ENCODE results near the gene DRGX.

DRGX gene

GRCh38 chr10:49347827-49348226 lies 48.1 kb downstream of the DRGX start:
- H3K27ac ChIP-seq, result no peak overlapping the region
- no peaks in the 10 kb centered on the region for H3K36me3 ChIP-seq

GRCh38 chr10:49347342-49347741 lies 48.5 kb downstream of the DRGX start:
- Histone ChIP-seq H3K27me3 (no peaks in the 10 kb centered on the region), H3K36me3 (no peaks in the 10 kb centered on the region), H4K20me1 (no peaks in the 10 kb centered on the region), H3K27ac (no peak overlapping the region), H3K9ac (no peak overlapping the region), H3K4me2 (no peak overlapping the region), H3K4me3 (no peak overlapping the region), H3K4me1 (0 out of 20 replicates have a peak, but pooled peaks cover 0 to 4% (median 0%) of the 10 kb centered on the region in 10 experiments), H3K9me3 (replicated peaks in 1 of 11) (peaks cover 6 to 14% (median 10%) of the 10 kb centered on the region in 11 experiments; a peak in 17 of 22 replicates)
- no peak for TF ChIP-seq Cebpa-rat (IDR thresholded peaks at IDR 0.05)

More at GRCh38 chr10:49347827-49348226, 48.1 kb downstream of the DRGX start:
- Histone ChIP-seq H3K9ac (no peak overlapping the region), H4K20me1 (no peaks in the 10 kb centered on the region), H3K27me3 (no peaks in the 10 kb centered on the region), H3K4me1 (0 out of 20 replicates have a peak, but pooled peaks cover 0 to 2% (median 0%) of the 10 kb centered on the region in 10 experiments), H3K9me3 (replicated peaks in 1 of 11) (peaks cover 6 to 14% (median 10%) of the 10 kb centered on the region in 11 experiments; a peak in 17 of 22 replicates), H3K4me3 (no peak overlapping the region), H3K4me2 (no peak overlapping the region)
- no peak for TF ChIP-seq Cebpa-rat (IDR thresholded peaks at IDR 0.05)

- Histone ChIP-seq H3K27me3 (no peaks in the 10 kb centered on the region), H3K27ac (no peak overlapping the region), H3K9me3 (replicated peaks in 1 of 11) (peaks cover 0 to 7% (median 3%) of the 10 kb centered on the region in 11 experiments; a peak in 12 of 22 replicates), H3K4me1 (0 out of 20 replicates have a peak, but pooled peaks cover 0 to 4% (median 0%) of the 10 kb centered on the region in 10 experiments), H3K4me3 (no peak overlapping the region), H4K20me1 (no peaks in the 10 kb centered on the region), H3K9ac (no peak overlapping the region), H3K36me3 (no peaks in the 10 kb centered on the region), H3K4me2 (no peak overlapping the region)
- TF ChIP-seq Cebpa-rat (IDR thresholded peaks at IDR 0.05), result no peak
Observed at GRCh38 chr10:49344840-49345239, 51.0 kb downstream of the DRGX start.

- H3K4me3 ChIP-seq, result no peak overlapping the region
- no peak overlapping the region for H3K27ac ChIP-seq
- TF ChIP-seq Cebpa-rat (IDR thresholded peaks at IDR 0.05), result no peak
- H3K27me3 ChIP-seq, result no peaks in the 10 kb centered on the region
- H3K9ac ChIP-seq, result no peak overlapping the region
- no peaks in the 10 kb centered on the region for H3K36me3 ChIP-seq
- H3K4me1 ChIP-seq, result peaks cover 0 to 11% (median 7%) of the 10 kb centered on the region in 10 experiments; a peak in 12 of 20 replicates
- H4K20me1 ChIP-seq, result no peaks in the 10 kb centered on the region
- H3K4me2 ChIP-seq, result no peak overlapping the region
- peaks cover 8 to 28% (median 17%) of the 10 kb centered on the region in 11 experiments; a peak in 17 of 22 replicates for H3K9me3 ChIP-seq (replicated peaks in 1 of 11)
Observed at GRCh38 chr10:49338604-49339003, 57.3 kb downstream of the DRGX start.

GRCh38 chr10:49335364-49335972 lies 60.4 kb downstream of the DRGX start:
- H3K27me3 ChIP-seq, result no peaks in the 10 kb centered on the region
- peak overlapping the region in 8 of 11 experiments; percentile 0 to 39 (median 22); a peak in 7 of 22 replicates for H3K4me2 ChIP-seq
- peaks cover 0 to 8% (median 7%) of the 10 kb centered on the region in 10 experiments; a peak in 12 of 20 replicates for H3K4me1 ChIP-seq
- H3K9ac ChIP-seq, result no peak overlapping the region
- peak overlapping the region in 7 of 11 experiments; percentile 5 to 43 (median 12); a peak in 6 of 22 replicates for H3K27ac ChIP-seq
- H3K9me3 ChIP-seq (replicated peaks in 1 of 11), result peaks cover 8 to 30% (median 17%) of the 10 kb centered on the region in 11 experiments; a peak in 17 of 22 replicates
- H3K36me3 ChIP-seq, result no peaks in the 10 kb centered on the region
- no peak for TF ChIP-seq Cebpa-rat (IDR thresholded peaks at IDR 0.05)
- no peak overlapping the region; a peak in 1 of 20 replicates for H3K4me3 ChIP-seq
- no peaks in the 10 kb centered on the region for H4K20me1 ChIP-seq

GRCh38 chr10:49334964-49335363 lies 60.9 kb downstream of the DRGX start:
- peak overlapping the region in 8 of 11 experiments; percentile 0 to 39 (median 22); a peak in 6 of 22 replicates for H3K4me2 ChIP-seq
- no peaks in the 10 kb centered on the region for H3K27me3 ChIP-seq
- H4K20me1 ChIP-seq, result no peaks in the 10 kb centered on the region
- peak overlapping the region in 7 of 11 experiments; percentile 5 to 43 (median 12); a peak in 6 of 22 replicates for H3K27ac ChIP-seq
- peaks cover 8 to 30% (median 17%) of the 10 kb centered on the region in 11 experiments; a peak in 17 of 22 replicates for H3K9me3 ChIP-seq (replicated peaks in 1 of 11)
- H3K9ac ChIP-seq, result no peak overlapping the region
- TF ChIP-seq Cebpa-rat (IDR thresholded peaks at IDR 0.05), result no peak
- H3K36me3 ChIP-seq, result no peaks in the 10 kb centered on the region
- no peak overlapping the region; a peak in 1 of 20 replicates for H3K4me3 ChIP-seq
- peaks cover 0 to 8% (median 7%) of the 10 kb centered on the region in 10 experiments; a peak in 12 of 20 replicates for H3K4me1 ChIP-seq

GRCh38 chr10:49333192-49333591 lies 62.7 kb downstream of the DRGX start:
- no peaks in the 10 kb centered on the region for H3K36me3 ChIP-seq
- no peak overlapping the region for H3K9ac ChIP-seq
- no peaks in the 10 kb centered on the region for H4K20me1 ChIP-seq
- H3K27me3 ChIP-seq, result no peaks in the 10 kb centered on the region
- no peak for TF ChIP-seq Cebpa-rat (IDR thresholded peaks at IDR 0.05)
- H3K9me3 ChIP-seq (replicated peaks in 1 of 11), result peaks cover 8 to 30% (median 17%) of the 10 kb centered on the region in 11 experiments; a peak in 17 of 22 replicates
- H3K4me3 ChIP-seq, result no peak overlapping the region
- H3K27ac ChIP-seq, result no peak overlapping the region
- peaks cover 0 to 8% (median 7%) of the 10 kb centered on the region in 10 experiments; a peak in 14 of 20 replicates for H3K4me1 ChIP-seq
- H3K4me2 ChIP-seq, result no peak overlapping the region

GRCh38 chr10:49332768-49333167 lies 63.1 kb downstream of the DRGX start:
- no peak overlapping the region for H3K9ac ChIP-seq
- no peaks in the 10 kb centered on the region for H4K20me1 ChIP-seq
- no peaks in the 10 kb centered on the region for H3K36me3 ChIP-seq
- no peak for TF ChIP-seq Cebpa-rat (IDR thresholded peaks at IDR 0.05)
- H3K4me1 ChIP-seq, result peaks cover 0 to 8% (median 7%) of the 10 kb centered on the region in 10 experiments; a peak in 14 of 20 replicates
- H3K9me3 ChIP-seq (replicated peaks in 1 of 11), result peaks cover 8 to 30% (median 17%) of the 10 kb centered on the region in 11 experiments; a peak in 17 of 22 replicates
- H3K4me3 ChIP-seq, result no peak overlapping the region
- no peaks in the 10 kb centered on the region for H3K27me3 ChIP-seq
- no peak overlapping the region for H3K27ac ChIP-seq
- H3K4me2 ChIP-seq, result no peak overlapping the region

- Histone ChIP-seq H4K20me1 (no peaks in the 10 kb centered on the region), H3K4me3 (no peak overlapping the region), H3K4me1 (peaks cover 0 to 8% (median 7%) of the 10 kb centered on the region in 10 experiments; a peak in 14 of 20 replicates), H3K4me2 (no peak overlapping the region), H3K27ac (no peak overlapping the region), H3K9me3 (replicated peaks in 1 of 11) (peaks cover 8 to 30% (median 17%) of the 10 kb centered on the region in 11 experiments; a peak in 17 of 22 replicates), H3K9ac (no peak overlapping the region), H3K36me3 (no peaks in the 10 kb centered on the region), H3K27me3 (no peaks in the 10 kb centered on the region)
- TF ChIP-seq Cebpa-rat (IDR thresholded peaks at IDR 0.05), result no peak
Observed at GRCh38 chr10:49332333-49332732, 63.6 kb downstream of the DRGX start.
